Measurements from ENCODE around the gene KLHL29.

KLHL29 gene

GRCh38 chr2:23681356-23682140, 296.6 kb downstream of the KLHL29 start:
- TF ChIP-seq CEBPB (IDR thresholded peaks at IDR 0.05) (no peak), USF1 (IDR thresholded peaks at IDR 0.05) (no peak), TCF12 (IDR thresholded peaks at IDR 0.05; ENCODE audit: low read depth) (no peak), FOXM1 (IDR thresholded peaks at IDR 0.05; ENCODE audit: borderline replicate concordance, low read depth) (no peak), EP300 (IDR thresholded peaks at IDR 0.05; ENCODE audit: borderline replicate concordance) (no peak), MAX (IDR thresholded peaks at IDR 0.05) (no peak), TEAD4 (IDR thresholded peaks at IDR 0.05) (no peak), CREB1 (IDR thresholded peaks at IDR 0.05; ENCODE audit: low read depth) (no peak), REST (IDR thresholded peaks at IDR 0.05; ENCODE audit: low read depth) (no peak), ZBTB7A (IDR thresholded peaks at IDR 0.05; ENCODE audit: low read depth) (no peak)

GRCh38 chr2:23682481-23682880, 297.5 kb downstream of the KLHL29 start:
- TF ChIP-seq NFIC (IDR thresholded peaks at IDR 0.05) (no peak), TAF1 (IDR thresholded peaks at IDR 0.05; ENCODE audit: low read depth) (no peak), MAX (IDR thresholded peaks at IDR 0.05) (no peak), TCF12 (IDR thresholded peaks at IDR 0.05; ENCODE audit: low read depth) (no peak), USF1 (IDR thresholded peaks at IDR 0.05) (no peak), CEBPB (IDR thresholded peaks at IDR 0.05) (no peak), FOXM1 (IDR thresholded peaks at IDR 0.05; ENCODE audit: borderline replicate concordance, low read depth) (no peak), CREB1 (IDR thresholded peaks at IDR 0.05; ENCODE audit: low read depth) (no peak), TEAD4 (IDR thresholded peaks at IDR 0.05) (no peak), YY1 (IDR thresholded peaks at IDR 0.05; ENCODE audit: low read depth) (no peak), EP300 (IDR thresholded peaks at IDR 0.05; ENCODE audit: borderline replicate concordance) (no peak), REST (IDR thresholded peaks at IDR 0.05; ENCODE audit: low read depth) (no peak), ZBTB7A (IDR thresholded peaks at IDR 0.05; ENCODE audit: low read depth) (no peak), RAD21 (IDR thresholded peaks at IDR 0.05; ENCODE audit: low read depth) (no peak)

- TF ChIP-seq EGR1 (IDR thresholded peaks at IDR 0.05) (no peak), TAF1 (IDR thresholded peaks at IDR 0.05; ENCODE audit: low read depth) (no peak), ZBTB7A (IDR thresholded peaks at IDR 0.05; ENCODE audit: low read depth) (no peak), TEAD4 (IDR thresholded peaks at IDR 0.05) (no peak), MAX (IDR thresholded peaks at IDR 0.05) (no peak), TCF12 (IDR thresholded peaks at IDR 0.05; ENCODE audit: low read depth) (no peak), RAD21 (IDR thresholded peaks at IDR 0.05; ENCODE audit: low read depth) (no peak), REST (IDR thresholded peaks at IDR 0.05; ENCODE audit: low read depth) (no peak), CEBPB (IDR thresholded peaks at IDR 0.05) (no peak), EP300 (IDR thresholded peaks at IDR 0.05; ENCODE audit: borderline replicate concordance) (no peak), YY1 (IDR thresholded peaks at IDR 0.05; ENCODE audit: low read depth) (no peak), CREB1 (IDR thresholded peaks at IDR 0.05; ENCODE audit: low read depth) (no peak), FOXM1 (IDR thresholded peaks at IDR 0.05; ENCODE audit: borderline replicate concordance, low read depth) (no peak), NFIC (IDR thresholded peaks at IDR 0.05) (no peak), USF1 (IDR thresholded peaks at IDR 0.05) (no peak)
Measured at GRCh38 chr2:23683001-23683400, 298.0 kb downstream of the KLHL29 start.

Data from Ishikawa (cell line).